ENCODE data around the gene TPO.

DNA sequence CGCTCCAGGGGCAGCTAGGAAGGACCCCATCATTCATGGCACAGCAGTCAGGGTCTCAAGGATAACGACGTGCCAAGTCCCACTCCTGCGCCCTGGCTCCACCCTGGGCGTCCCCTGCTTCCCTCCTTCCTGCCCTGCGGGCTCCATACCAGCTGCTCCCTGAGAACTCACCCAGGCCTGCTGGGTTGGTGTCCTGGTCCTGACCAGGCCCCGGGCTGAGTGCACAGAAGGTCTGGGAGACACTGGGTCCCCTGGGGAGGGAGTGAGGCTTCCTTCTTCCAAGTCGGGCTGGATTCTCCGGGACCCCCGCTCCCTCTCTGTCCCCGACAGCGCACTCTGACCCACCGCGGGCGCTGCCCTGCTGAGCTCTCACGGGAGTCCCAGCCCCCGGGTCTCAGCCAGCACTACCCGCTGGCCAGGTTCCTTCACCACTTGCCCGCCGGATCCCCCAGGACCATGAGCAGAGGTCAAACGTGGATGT is 170.8 kb downstream of the TPO start:
- TF ChIP-seq, protein P1, sequence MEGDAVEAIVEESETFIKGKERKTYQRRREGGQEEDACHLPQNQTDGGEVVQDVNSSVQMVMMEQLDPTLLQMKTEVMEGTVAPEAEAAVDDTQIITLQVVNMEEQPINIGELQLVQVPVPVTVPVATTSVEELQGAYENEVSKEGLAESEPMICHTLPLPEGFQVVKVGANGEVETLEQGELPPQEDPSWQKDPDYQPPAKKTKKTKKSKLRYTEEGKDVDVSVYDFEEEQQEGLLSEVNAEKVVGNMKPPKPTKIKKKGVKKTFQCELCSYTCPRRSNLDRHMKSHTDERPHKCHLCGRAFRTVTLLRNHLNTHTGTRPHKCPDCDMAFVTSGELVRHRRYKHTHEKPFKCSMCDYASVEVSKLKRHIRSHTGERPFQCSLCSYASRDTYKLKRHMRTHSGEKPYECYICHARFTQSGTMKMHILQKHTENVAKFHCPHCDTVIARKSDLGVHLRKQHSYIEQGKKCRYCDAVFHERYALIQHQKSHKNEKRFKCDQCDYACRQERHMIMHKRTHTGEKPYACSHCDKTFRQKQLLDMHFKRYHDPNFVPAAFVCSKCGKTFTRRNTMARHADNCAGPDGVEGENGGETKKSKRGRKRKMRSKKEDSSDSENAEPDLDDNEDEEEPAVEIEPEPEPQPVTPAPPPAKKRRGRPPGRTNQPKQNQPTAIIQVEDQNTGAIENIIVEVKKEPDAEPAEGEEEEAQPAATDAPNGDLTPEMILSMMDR (IDR thresholded peaks at IDR 0.05; ENCODE audit: poor library complexity), result no peak
- TF ChIP-seq EZH2 (IDR thresholded peaks at IDR 0.05; ENCODE audit: borderline replicate concordance), result no peak

Data from hepatocyte (in vitro differentiated cells).